NOMO-1 (cell line): Measurements from ENCODE around the gene DCAF17.
"Not testable (repeated sequence)": the region's sequence is repeated elsewhere in the genome, so short reads cannot be mapped to it uniquely, and the experiment has no call there.

ENCODE experiments used
- DNase-seq, 2 experiments: peaks; one replicate each; lab custom pipeline; 2025; ENCODE audit not compliant: unreplicated experiment in 2 of 2; lab: John Stamatoyannopoulos, UW

DCAF17 gene

GRCh38 chr2:171410624-171411023 lies 23.4 kb upstream of the DCAF17 start:
- DNase-seq, result no peak

- no peak for DNase-seq
These were observed 22.8 kb upstream of the DCAF17 start for GRCh38 chr2:171411214-171411613.

GRCh38 chr2:171411791-171412483 lies 22.1 kb upstream of the DCAF17 start:
- DNase-seq, result no peak

GRCh38 chr2:171412571-171413175 lies 21.4 kb upstream of the DCAF17 start:
- DNase-seq, result no peak

- DNase-seq, result not testable (repeated sequence)
These were observed 19.4 kb upstream of the DCAF17 start for GRCh38 chr2:171414645-171415044.

- peak; percentile 22 to 79 for DNase-seq
These were observed 17.8 kb upstream of the DCAF17 start for GRCh38 chr2:171416009-171416926.

- DNase-seq, result no peak
These were observed 14.7 kb upstream of the DCAF17 start for GRCh38 chr2:171419333-171419732.

GRCh38 chr2:171420728-171421563 lies 13.1 kb upstream of the DCAF17 start:
- DNase-seq, result no peak

- not testable (repeated sequence) for DNase-seq
These were observed 11.1 kb upstream of the DCAF17 start for GRCh38 chr2:171422710-171423495.

GRCh38 chr2:171430516-171431410 lies 3.3 kb upstream of the DCAF17 start:
- no peak for DNase-seq

- no peak for DNase-seq
These were observed 2.3 kb upstream of the DCAF17 start for GRCh38 chr2:171431677-171432167.

- DNase-seq, result no peak
These were observed 1.6 kb upstream of the DCAF17 start for GRCh38 chr2:171432206-171432968.

GRCh38 chr2:171432969-171433762 lies 860 bp upstream of the DCAF17 start:
- DNase-seq, result peak; percentile 2 to 58

GRCh38 chr2:171433763-171434012 lies 338 bp upstream of the DCAF17 start, which contains the start of gene METTL8:
Gene METTL8 (minus strand): TSS chr2:171433990. CDS start chr2:171392185, 41,805 bp downstream.
- no peak for DNase-seq

- DNase-seq, result no peak
These were observed 2.3 kb downstream of the DCAF17 start for GRCh38 chr2:171436307-171436706.

- no peak for DNase-seq
These were observed 7.4 kb downstream of the DCAF17 start for GRCh38 chr2:171441470-171441869.

GRCh38 chr2:171447675-171448074 lies 13.6 kb downstream of the DCAF17 start:
- DNase-seq, result no peak
